ENCODE results near the gene FOS.
"Not testable (repeated sequence)": the region's sequence is repeated elsewhere in the genome, so short reads cannot be mapped to it uniquely, and the experiment has no call there.

FOS gene

GRCh38 chr14:75279153-75279762 is 630 bp downstream of the FOS start:
- CTCF ChIA-PET: interaction anchor here (0.6 kb wide), 1 partner anchor 102 kb away, joined by 5 read pairs; no protein-coding TSS in a partner anchor
- POLR2A ChIA-PET (ENCODE audit: low non-redundant PET): interaction anchor here (0.5 to 1.0 kb wide), 2 partner anchors 24 to 155 kb away, joined by 3 read pairs; no protein-coding TSS in a partner anchor
- DNase-seq (ENCODE audit: low spot score): peak; percentile 15
- no peak for TF ChIP-seq CTCF (conservative IDR thresholded peaks at IDR 0.05; ENCODE audit: low read depth)
- peak overlapping the region; percentile 97 for H3K27ac ChIP-seq

GRCh38 chr14:75279763-75280290 is 1.2 kb downstream of the FOS start:
- ChIA-PET POLR2A (ENCODE audit: low non-redundant PET) (interaction anchor here (0.5 kb wide), 1 partner anchor 156 kb away, joined by 3 read pairs; no protein-coding TSS in a partner anchor), CTCF (interaction anchor here (0.6 to 0.7 kb wide), 2 partner anchors 103 to 407 kb away, joined by 5 read pairs; no protein-coding TSS in a partner anchor)
- no peak for TF ChIP-seq CTCF (conservative IDR thresholded peaks at IDR 0.05; ENCODE audit: low read depth)
- H3K27ac ChIP-seq: peak overlapping the region; percentile 97
- DNase-seq (ENCODE audit: low spot score): no peak

- CTCF ChIA-PET: interaction anchor here (0.7 kb wide), 1 partner anchor 406 kb away, joined by 5 read pairs; no protein-coding TSS in a partner anchor
- H3K27ac ChIP-seq: peak overlapping the region; percentile 97
- no peak for DNase-seq (ENCODE audit: low spot score)
These were observed 1.7 kb downstream of the FOS start for GRCh38 chr14:75280291-75280830.

GRCh38 chr14:75280831-75281653 is 2.4 kb downstream of the FOS start:
- no peak for TF ChIP-seq CTCF (conservative IDR thresholded peaks at IDR 0.05; ENCODE audit: low read depth)
- ChIA-PET POLR2A (ENCODE audit: low non-redundant PET) (interaction anchor here (0.5 to 0.6 kb wide), 5 partner anchors 10 to 117 kb away, joined by 3 to 5 read pairs (median 4); no protein-coding TSS in a partner anchor), CTCF (interaction anchor here (0.6 kb wide), 1 partner anchor 12 kb away, joined by 4 read pairs; no protein-coding TSS in a partner anchor)
- DNase-seq (ENCODE audit: low spot score): no peak
- H3K27ac ChIP-seq: peak overlapping the region; percentile 45

More at GRCh38 chr14:75280291-75280830, 1.7 kb downstream of the FOS start:
- no peak for TF ChIP-seq CTCF (conservative IDR thresholded peaks at IDR 0.05; ENCODE audit: low read depth)
- POLR2A ChIA-PET (ENCODE audit: low non-redundant PET): interaction anchor here (0.6 kb wide), 3 partner anchors 100 to 117 kb away, joined by 4 to 5 read pairs (median 4); no protein-coding TSS in a partner anchor

GRCh38 chr14:75281654-75282019 is 3.0 kb downstream of the FOS start:
- TF ChIP-seq CTCF (conservative IDR thresholded peaks at IDR 0.05; ENCODE audit: low read depth): no peak
- no peak for DNase-seq (ENCODE audit: low spot score)
- H3K27ac ChIP-seq: peak overlapping the region; percentile 45
- ChIA-PET CTCF (interaction anchor here (0.6 kb wide), 1 partner anchor 12 kb away, joined by 4 read pairs; no protein-coding TSS in a partner anchor), POLR2A (ENCODE audit: low non-redundant PET) (interaction anchor here (0.5 kb wide), 1 partner anchor 9 kb away, joined by 3 read pairs; no protein-coding TSS in a partner anchor)

GRCh38 chr14:75282170-75282554 is 3.5 kb downstream of the FOS start:
- no peak overlapping the region for H3K27ac ChIP-seq
- ChIA-PET CTCF (no interaction called here), POLR2A (ENCODE audit: low non-redundant PET) (interaction anchor here (0.5 kb wide), 1 partner anchor 9 kb away, joined by 3 read pairs; no protein-coding TSS in a partner anchor)
- no peak for DNase-seq (ENCODE audit: low spot score)
- no peak for TF ChIP-seq CTCF (conservative IDR thresholded peaks at IDR 0.05; ENCODE audit: low read depth)

GRCh38 chr14:75282555-75283161 is 4.0 kb downstream of the FOS start:
- CTCF ChIA-PET: interaction anchor here (0.5 to 1.4 kb wide), 2 partner anchors 25 to 129 kb away, joined by 3 read pairs; no protein-coding TSS in a partner anchor
- DNase-seq (ENCODE audit: low spot score); POLR2A ChIA-PET (ENCODE audit: low non-redundant PET); H3K27ac ChIP-seq: not testable (repeated sequence)

All from RWPE1 (cell line).